Ascending aorta (tissue), 2 donors: ENCODE measurements around the gene LMF2. TPM values are rescaled to one million over a fixed set of nuclear protein-coding genes. Genes with fewer than 3 reads are reported as not detected.

Experiments
- DNase-seq, 2 donors: peaks; one replicate each; pipeline ENCODE4 v3.0.0-alpha.2; 2019; ENCODE audit warnings: low spot score in 2 of 2
- H3K27ac ChIP-seq, 2 donors: fragments of 200-600 bp; sonication (generic); one replicate each; pipeline ENCODE4 v1.5.1; 2016 to 2017; ENCODE audit warnings: mild to moderate bottlenecking in 1 of 2
- H3K27me3 ChIP-seq: fragments of 200-600 bp; sonication (generic); one replicate; pipeline ENCODE4 v1.5.1; 2017
- H3K36me3 ChIP-seq, 2 donors: fragments of 200-600 bp; sonication (generic); one replicate each; pipeline ENCODE4 v1.5.1; 2016
- H3K4me1 ChIP-seq, 2 donors: fragments of 200-600 bp; sonication (generic); one replicate each; pipeline ENCODE4 v1.5.1; 2016 to 2017; ENCODE audit warnings: mild to moderate bottlenecking in 1 of 2
- H3K4me3 ChIP-seq, 2 donors: fragments of 200-600 bp; sonication (generic); one replicate each; pipeline ENCODE4 v1.5.1; 2016 to 2017; ENCODE audit warnings: mild to moderate bottlenecking in 1 of 2
- H3K9me3 ChIP-seq, 2 donors: fragments of 200-600 bp; sonication (generic); one replicate each; pipeline ENCODE4 v1.5.1; 2016
- intact Hi-C: fragments of 100-400 bp; cut with DNase I; formaldehyde crosslinking; loops from one replicate; pipeline ENCODE4 v1.15.1; 2023
- total RNA-seq: library from RNA; depleted of rRNA; stranded (reverse); fragments of >200 nt; gene quantifications from one replicate; pipeline ENCODE4 v1.1.0, GENCODE V29; 2016
- TF ChIP-seq, protein P1 (sequence below), 3 experiments: fragments of 200-600 bp in 2 of 3; fragments of 450-650 bp in 1 of 3; sonication (generic) in 2 of 3; IDR thresholded peaks; one replicate each; pipeline ENCODE4 v1.5.1; 2016 to 2019; ENCODE audit warnings: antibody characterized with exemption in 3 of 3, mild to moderate bottlenecking in 1 of 3, moderate library complexity in 1 of 3

Gene LMF2
- total RNA-seq, 1 donor from 2014 or later = 119 TPM

DNA sequence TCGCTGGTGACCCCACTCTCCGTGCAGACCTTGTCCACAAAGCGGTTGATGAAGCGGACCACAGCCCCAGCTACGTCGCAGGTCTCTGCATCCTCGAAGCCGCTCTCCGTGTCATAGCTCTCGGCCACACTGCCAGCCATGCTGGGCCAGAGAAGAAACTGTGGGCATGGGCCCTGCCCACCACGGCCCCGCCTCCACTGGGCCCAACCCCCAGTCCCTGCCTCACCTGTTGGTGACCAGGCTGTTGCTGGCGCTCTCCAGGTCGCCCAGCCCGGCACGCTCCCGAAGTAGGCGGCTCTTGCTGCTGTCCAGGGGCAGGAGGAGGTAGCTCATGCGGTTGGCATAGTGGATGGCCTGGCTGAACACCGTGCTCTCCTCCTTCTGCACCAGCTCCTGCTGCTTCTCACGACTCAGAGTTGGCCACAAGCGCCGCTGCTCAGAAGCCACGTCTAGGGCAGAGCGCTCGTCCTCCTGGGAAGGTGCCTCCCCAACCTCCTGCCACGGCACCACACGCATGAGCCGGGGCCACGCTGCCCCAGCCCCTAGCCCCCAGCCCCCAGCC lies 45.4 kb downstream of the LMF2 start:
- no peaks in the 10 kb centered on the region for H3K4me1 ChIP-seq
- no peak overlapping the region for H3K27ac ChIP-seq
- H3K9me3 ChIP-seq = no peaks in the 10 kb centered on the region
- intact Hi-C loops = no loop called here
- DNase-seq = no peak
- no peaks in the 10 kb centered on the region for H3K27me3 ChIP-seq
- H3K4me3 ChIP-seq = no peak overlapping the region
- TF ChIP-seq, protein P1, sequence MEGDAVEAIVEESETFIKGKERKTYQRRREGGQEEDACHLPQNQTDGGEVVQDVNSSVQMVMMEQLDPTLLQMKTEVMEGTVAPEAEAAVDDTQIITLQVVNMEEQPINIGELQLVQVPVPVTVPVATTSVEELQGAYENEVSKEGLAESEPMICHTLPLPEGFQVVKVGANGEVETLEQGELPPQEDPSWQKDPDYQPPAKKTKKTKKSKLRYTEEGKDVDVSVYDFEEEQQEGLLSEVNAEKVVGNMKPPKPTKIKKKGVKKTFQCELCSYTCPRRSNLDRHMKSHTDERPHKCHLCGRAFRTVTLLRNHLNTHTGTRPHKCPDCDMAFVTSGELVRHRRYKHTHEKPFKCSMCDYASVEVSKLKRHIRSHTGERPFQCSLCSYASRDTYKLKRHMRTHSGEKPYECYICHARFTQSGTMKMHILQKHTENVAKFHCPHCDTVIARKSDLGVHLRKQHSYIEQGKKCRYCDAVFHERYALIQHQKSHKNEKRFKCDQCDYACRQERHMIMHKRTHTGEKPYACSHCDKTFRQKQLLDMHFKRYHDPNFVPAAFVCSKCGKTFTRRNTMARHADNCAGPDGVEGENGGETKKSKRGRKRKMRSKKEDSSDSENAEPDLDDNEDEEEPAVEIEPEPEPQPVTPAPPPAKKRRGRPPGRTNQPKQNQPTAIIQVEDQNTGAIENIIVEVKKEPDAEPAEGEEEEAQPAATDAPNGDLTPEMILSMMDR (IDR thresholded peaks at IDR 0.05) = no peak
- H3K36me3 ChIP-seq = peaks cover 94 to 98% of the 10 kb centered on the region in 2 donors

DNA sequence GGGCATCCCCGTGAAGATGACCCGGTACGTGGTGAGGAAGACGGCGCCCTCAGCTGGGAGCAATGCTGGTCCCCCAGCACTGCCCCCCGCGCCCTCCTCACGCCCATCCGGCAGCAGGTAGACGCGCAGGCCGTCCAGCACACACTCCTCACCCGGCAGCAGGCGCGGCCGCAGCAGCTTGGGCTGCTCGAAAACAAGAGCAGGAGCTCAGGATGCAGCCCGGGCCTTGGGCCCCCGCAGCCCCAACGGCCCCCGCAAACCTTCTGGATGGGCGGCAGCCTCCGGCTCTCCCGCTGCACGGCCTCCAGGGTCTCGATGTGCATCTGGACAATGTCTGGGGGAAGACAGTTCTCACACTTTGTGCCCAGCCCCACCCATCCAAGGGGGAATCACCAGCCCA lies 46.0 kb downstream of the LMF2 start:
- Histone ChIP-seq H3K9me3 (no peaks in the 10 kb centered on the region), H3K4me1 (no peaks in the 10 kb centered on the region), H3K27me3 (no peaks in the 10 kb centered on the region), H3K36me3 (peaks cover 94 to 98% of the 10 kb centered on the region in 2 donors), H3K27ac (no peak overlapping the region), H3K4me3 (no peak overlapping the region)
- TF ChIP-seq, protein P1 (IDR thresholded peaks at IDR 0.05) = no peak
- intact Hi-C loops = no loop called here
- DNase-seq = no peak

DNA sequence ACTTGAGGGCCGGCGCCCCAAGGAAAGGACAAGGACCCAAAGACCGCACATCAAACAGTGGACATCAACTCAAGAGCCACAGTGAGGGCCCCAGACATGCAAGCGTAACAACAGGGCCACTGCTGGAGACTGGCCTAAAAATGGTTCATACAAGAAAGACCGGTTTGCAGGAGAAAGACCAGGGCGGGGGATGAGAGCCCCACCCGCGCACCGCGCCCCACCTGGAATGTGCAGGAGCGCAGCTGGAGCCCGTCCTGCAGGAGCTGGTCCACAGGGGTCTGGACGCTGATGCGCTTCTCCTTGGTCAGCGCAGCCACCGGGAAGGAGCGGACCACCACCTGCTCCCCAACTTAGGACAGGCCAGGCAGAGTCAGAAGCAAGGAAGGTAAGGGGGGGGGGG lies 46.6 kb downstream of the LMF2 start:
- TF ChIP-seq, protein P1 (IDR thresholded peaks at IDR 0.05) = no peak
- no peaks in the 10 kb centered on the region for H3K4me1 ChIP-seq
- intact Hi-C loops = no loop called here
- no peak overlapping the region for H3K4me3 ChIP-seq
- H3K9me3 ChIP-seq = no peaks in the 10 kb centered on the region
- no peak overlapping the region for H3K27ac ChIP-seq
- H3K36me3 ChIP-seq = peaks cover 94 to 98% of the 10 kb centered on the region in 2 donors
- no peaks in the 10 kb centered on the region for H3K27me3 ChIP-seq
- no peak for DNase-seq

- Histone ChIP-seq H3K9me3 (no peaks in the 10 kb centered on the region), H3K4me1 (no peaks in the 10 kb centered on the region), H3K4me3 (no peak overlapping the region), H3K36me3 (peaks cover 94 to 98% of the 10 kb centered on the region in 2 donors), H3K27me3 (no peaks in the 10 kb centered on the region), H3K27ac (no peak overlapping the region)
- no peak for DNase-seq
- intact Hi-C loops = no loop called here
- TF ChIP-seq, protein P1 (IDR thresholded peaks at IDR 0.05) = no peak
These were observed 47.9 kb downstream of the LMF2 start for GRCh38 chr22:50459496-50460140.

DNA sequence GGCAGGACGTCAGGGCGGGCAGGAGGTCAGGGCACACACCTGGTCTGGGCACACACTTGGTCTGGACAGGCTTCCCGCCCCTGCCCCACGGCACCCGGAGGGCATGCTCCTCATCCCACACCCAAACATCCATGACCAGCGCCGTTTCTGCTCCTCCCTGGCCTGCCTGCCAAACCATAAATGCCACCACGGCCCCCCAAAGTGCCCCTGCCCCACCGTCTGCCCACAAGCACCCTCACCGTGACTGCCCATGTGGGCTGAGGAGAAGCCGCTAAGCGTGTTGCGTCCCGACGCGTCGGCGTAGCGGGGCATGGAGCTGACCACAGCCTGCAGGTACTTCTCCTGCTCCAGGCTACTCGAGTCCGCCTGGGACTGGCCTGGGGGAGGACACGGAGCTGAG lies 48.5 kb downstream of the LMF2 start:
- no peak overlapping the region for H3K4me3 ChIP-seq
- TF ChIP-seq, protein P1 (IDR thresholded peaks at IDR 0.05) = no peak
- no peak overlapping the region for H3K27ac ChIP-seq
- no peaks in the 10 kb centered on the region for H3K27me3 ChIP-seq
- no peaks in the 10 kb centered on the region for H3K4me1 ChIP-seq
- peaks cover 94 to 98% of the 10 kb centered on the region in 2 donors for H3K36me3 ChIP-seq
- DNase-seq = no peak
- intact Hi-C loops = no loop called here
- H3K9me3 ChIP-seq = no peaks in the 10 kb centered on the region
